Left hindlimb (tissue), 1 donor: ENCODE data around the gene HDAC2.
"Not testable (repeated sequence)": the region's sequence is repeated elsewhere in the genome, so short reads cannot be mapped to it uniquely, and the experiment has no call there.

Experiments
- DNase-seq: peaks from one replicate; pipeline ENCODE4 v3.0.0-alpha.2; 2018

Gene HDAC2

GRCh38 chr6:113969888-113970804 lies 802 bp downstream of the HDAC2 start:
- DNase-seq = peak; percentile 80

- DNase-seq = no peak
These were observed 2.5 kb downstream of the HDAC2 start for GRCh38 chr6:113968472-113968871.

- DNase-seq = no peak
These were observed 3.2 kb downstream of the HDAC2 start for GRCh38 chr6:113967777-113968176.

GRCh38 chr6:113960795-113961194 lies 10.2 kb downstream of the HDAC2 start:
- no peak for DNase-seq

- DNase-seq = no peak
These were observed 11.7 kb downstream of the HDAC2 start for GRCh38 chr6:113959235-113959634.

GRCh38 chr6:113954653-113955052 lies 16.3 kb downstream of the HDAC2 start:
- no peak for DNase-seq

- DNase-seq = no peak
These were observed 17.6 kb downstream of the HDAC2 start for GRCh38 chr6:113953346-113953745.

- DNase-seq = no peak
These were observed 21.4 kb downstream of the HDAC2 start for GRCh38 chr6:113949499-113949898.

GRCh38 chr6:113944701-113945100 lies 26.2 kb downstream of the HDAC2 start:
- no peak for DNase-seq

GRCh38 chr6:113939825-113940224 lies 31.1 kb downstream of the HDAC2 start:
- DNase-seq = no peak

- peak; percentile 18 for DNase-seq
These were observed 34.6 kb downstream of the HDAC2 start for GRCh38 chr6:113936093-113936934.

- DNase-seq = no peak
These were observed 36.8 kb downstream of the HDAC2 start for GRCh38 chr6:113934101-113934500.

GRCh38 chr6:113931907-113932306 lies 39.0 kb downstream of the HDAC2 start:
- not testable (repeated sequence) for DNase-seq

GRCh38 chr6:113930183-113930582 lies 40.8 kb downstream of the HDAC2 start:
- DNase-seq = no peak

- no peak for DNase-seq
These were observed 43.9 kb downstream of the HDAC2 start for GRCh38 chr6:113927001-113927400.

- no peak for DNase-seq
These were observed 45.6 kb downstream of the HDAC2 start for GRCh38 chr6:113925378-113925777.

- peak; percentile 50 for DNase-seq
These were observed 46.6 kb downstream of the HDAC2 start for GRCh38 chr6:113924312-113924723.

GRCh38 chr6:113923526-113923925 lies 47.4 kb downstream of the HDAC2 start:
- no peak for DNase-seq

GRCh38 chr6:113921299-113921904 lies 49.5 kb downstream of the HDAC2 start:
- DNase-seq = no peak

GRCh38 chr6:113920663-113921267 lies 50.2 kb downstream of the HDAC2 start:
- no peak for DNase-seq

GRCh38 chr6:113910285-113910684 lies 60.7 kb downstream of the HDAC2 start:
- not testable (repeated sequence) for DNase-seq

GRCh38 chr6:113909224-113909856 lies 61.6 kb downstream of the HDAC2 start:
- DNase-seq = no peak
